Activated CD8-positive, alpha-beta memory T cell treated with anti-CD3 and anti-CD28 coated beads, Interleukin-2, amount 50 U/mL, for 4 hours (primary cell): ENCODE data around the gene PCCA.

ENCODE experiments used
- DNase-seq: peaks from one replicate; pipeline ENCODE4 v3.0.0-alpha.2; 2020

PCCA gene

DNA sequence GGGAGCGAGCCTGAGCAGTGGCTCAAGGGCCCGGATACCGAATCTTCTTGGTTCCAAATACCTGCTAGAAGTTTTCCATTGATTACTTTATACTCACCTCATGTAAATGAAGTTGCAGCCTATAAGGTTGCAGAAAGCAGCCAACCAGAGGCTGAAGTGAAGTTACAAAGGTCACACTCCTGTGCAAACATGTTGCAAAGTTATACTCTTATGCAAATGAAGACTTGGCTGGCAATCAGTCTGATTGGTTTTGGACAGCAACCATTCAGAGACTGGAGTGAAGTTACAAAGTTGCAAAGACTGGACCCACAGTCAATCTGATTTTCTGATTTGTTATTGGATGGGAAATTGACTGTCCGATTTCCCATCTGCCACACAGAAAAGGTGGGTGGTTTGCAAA is 347.2 kb downstream of the PCCA start:
- no peak for DNase-seq

DNA sequence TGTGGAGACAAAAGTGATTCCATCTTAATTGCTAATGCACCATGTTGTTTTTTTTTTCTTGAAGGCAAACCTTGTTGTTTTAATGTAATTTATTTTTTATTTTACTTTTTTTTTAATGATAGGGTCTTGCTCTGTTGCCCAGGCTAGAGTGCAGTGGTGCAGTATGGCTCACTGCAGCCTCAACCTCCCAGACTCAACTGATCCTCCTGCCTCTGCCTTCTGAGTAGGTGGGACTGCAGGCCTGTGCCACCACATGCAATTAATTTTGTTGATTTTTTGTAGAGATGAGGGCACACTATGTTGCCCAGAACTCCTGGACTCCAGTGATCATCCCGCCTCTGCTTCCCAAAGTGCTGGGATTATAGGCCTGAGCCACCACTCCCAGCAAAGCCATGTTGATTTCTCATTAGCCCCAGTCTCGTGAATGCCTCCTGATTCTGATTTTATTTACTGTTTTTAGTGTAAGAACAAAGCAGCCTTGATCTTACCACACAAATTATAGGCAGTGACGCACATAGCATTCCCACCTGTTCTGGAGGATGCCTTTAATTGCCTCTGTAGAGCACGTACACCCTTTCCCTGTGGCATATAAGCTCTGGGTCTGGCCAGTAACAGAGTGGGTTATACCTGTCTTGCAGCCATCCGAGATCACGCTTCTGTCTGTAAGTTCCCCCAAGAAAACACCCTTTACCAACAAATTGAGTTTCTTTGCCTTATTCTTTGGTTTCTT is 349.3 kb downstream of the PCCA start:
- no peak for DNase-seq

DNA sequence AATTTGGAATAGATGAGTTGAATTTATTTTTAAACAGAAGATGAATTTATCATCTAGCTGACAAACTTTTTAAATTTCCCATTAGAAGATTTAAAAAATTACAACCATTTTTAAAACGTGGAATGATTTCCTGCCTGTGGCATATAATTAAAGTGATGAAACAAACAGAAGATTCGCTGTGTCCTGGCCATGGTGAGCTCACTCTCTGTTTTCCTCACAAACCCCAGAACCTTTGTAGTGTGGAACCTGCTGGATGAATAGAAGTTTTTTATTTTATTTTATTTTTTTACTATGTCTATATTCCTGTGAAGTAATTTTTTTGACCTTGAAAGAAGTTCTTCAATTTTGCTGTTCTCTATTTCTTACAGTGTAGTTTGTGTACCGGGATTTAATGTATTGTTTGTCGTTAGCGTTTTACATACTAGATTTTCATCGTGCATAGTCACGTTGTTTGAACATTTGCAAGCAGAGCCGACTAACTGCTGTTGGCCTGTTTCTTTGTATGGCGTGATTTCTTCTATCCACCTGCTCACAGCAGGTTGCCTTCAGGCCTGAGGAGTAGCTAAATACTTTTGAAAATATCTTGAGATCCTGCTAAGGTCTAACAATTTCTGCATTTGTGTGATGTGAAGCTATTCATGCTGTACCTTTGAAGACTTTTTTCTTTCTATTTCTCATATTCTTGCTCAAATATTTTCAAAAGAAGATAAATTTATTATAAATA is 350.5 kb downstream of the PCCA start:
- no peak for DNase-seq

DNA sequence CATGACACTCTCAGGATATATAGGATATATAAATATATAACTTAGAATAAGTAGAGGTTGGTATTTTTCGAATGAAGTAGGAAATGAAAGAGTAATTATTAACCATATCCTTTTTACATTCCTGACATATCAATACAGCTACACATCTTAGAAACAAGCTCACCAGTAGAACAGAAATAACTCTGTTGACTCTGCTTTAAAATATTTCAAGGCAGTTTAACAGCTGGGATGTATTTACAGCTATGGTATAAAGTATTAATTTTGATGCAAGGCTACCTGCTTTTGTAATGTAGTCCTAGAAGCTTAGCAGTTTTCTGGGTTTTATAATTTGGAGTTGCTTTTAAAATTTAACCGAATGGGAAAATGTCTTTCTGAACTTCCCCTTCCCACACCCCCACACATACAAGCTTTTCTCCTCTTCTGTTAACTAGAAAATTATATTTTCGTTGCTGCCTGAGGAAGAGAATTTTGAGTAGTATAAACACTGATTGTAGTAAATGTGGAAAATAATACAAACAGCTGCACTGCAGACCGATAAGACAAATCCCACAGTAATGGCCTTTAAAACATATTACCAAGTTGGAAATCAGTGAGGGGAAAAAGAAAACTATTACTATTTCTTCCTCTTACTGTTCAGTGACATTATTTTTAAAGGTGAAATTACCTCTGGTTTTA is 352.0 kb downstream of the PCCA start:
- DNase-seq, result no peak

DNA sequence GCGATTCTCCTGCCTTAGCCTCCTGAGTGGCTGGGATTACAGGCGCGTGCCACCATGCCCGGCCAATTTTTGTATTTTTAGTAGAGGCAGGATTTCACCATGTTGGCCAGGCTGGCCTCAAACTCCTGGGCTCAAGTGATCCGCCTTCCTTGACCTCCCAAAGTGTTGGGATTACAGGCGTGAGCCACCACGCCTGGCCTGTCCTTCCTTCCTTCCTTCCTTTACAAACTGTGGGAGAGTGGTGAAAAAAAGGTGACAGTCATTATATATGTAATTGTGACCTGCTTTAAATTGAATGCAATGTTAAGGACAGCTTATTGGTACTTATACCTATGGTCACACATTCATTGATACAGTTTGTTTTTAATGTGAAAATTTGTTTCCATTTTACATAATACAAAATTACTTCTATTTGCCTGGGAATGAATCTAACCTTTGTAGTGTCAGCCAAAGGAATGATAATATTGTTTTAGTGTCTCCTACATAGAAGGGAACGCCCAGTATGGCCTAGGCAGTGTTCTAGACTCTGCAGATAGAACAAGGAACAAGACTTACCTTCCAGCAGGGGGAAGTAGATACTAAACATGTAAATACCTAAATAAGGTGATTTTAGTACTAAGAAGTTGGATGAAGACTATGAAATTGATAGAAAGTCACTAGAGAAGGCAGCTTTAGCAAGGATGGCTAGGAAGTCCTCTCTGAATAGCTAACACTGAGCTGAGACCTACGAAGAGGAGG is 353.4 kb downstream of the PCCA start:
- DNase-seq, result no peak

DNA sequence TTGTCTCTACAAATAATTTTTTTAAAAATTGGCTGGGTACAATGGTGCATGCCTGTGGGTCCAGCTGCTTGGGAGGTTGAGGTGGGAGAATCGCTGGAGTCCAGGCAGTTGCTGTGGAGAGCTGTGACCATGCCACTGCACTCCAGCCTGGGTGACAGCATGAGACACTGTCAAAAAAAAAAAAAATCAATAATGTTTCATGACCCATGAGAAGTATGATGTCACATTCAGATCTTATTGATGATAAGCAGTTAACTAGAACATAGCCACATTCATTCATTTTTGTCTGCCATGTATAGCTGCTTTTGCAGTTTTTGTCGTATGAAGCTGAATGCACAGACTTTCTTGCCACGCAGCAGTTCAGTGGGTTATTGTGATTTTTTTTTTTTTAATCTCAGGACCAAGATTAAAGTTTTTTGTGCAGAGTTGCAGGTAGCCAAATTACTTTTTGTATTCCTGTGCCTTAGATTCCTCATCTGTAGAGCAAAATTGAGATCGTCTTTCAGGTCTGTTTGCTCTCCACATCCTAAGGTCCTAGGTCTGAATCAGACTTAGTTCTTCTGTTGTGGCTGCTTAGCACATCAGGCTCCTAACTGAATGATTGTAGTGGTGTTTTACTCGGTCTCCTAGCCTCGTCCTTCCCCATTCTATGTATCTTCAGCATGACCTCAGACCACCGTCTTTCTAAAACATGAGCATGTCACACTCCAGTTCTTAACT is 354.5 kb downstream of the PCCA start:
- no peak for DNase-seq

DNA sequence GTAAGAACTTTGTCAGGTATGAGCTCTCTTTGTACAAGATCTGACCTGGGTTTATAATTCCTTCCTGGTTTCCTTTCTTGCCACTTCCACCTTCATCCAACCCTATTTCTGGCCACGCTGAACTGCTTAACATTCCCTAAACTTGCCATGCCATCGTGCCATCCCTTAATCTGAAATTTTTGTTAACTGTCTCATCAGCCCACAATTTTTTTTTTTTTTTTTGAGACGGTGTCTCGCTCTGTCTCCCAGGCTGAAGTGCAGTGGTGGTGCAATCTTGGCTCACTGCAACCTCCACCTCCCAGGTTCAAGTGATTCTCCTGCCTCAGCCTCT is 355.1 kb downstream of the PCCA start:
- DNase-seq, result no peak

DNA sequence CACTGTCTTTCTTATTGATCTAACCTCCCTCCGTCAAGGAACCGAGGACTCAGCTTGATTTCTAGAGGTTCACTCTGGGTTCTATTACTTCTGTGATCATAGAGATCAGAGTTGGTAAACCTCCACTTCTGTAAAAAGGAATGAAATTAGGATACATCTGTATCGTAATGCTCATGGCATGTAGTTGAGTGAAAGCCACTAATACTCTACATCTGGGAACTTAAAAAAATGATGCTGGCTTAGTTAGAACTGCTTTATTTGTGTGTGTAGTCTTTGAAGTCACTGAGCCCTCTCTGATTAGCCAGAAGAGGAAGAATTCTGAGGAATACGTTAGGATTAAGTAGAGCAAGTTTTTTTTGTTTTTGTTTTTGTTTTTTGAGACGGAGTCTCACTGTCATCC is 358.9 kb downstream of the PCCA start:
- DNase-seq, result no peak

DNA sequence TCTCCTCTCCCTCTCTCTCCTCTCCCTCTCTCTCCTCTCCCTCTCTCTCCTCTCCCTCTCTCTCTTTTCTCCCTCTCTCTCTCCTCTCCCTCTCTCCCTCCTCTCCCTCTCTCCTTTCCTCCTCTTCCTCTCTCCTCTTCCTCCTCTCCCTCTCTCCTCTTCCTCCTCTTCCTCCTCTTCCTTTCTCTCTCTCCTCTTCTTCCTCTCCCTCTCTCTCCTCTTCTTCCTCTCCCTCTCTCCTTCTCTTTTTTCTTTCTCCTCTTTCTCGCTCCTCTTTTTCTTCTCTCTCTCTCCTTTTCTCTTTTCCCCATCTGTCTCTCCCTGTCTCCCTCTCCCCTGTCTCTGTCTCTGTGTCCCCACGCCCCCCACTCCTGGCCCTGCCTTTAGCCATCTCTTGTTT is 363.0 kb downstream of the PCCA start:
- DNase-seq, result no peak

DNA sequence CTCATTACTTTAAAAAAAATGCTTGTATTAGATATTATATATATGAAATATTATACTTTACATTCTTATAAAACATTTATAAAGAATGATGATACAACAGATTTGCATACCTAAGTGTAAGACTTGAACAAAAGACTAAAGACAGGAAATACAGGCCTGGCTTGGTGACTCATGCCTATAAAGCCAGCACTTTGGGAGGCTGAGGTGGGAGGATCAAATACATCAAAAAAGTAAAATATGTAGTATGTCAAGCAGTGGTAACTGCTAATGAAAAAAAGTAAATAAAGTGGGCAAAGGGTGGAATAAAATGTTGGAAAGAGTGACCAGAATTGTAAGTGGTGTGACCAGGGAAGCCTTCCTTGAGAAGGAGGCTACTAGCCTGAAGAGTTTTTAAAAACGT is 366.0 kb downstream of the PCCA start:
- no peak for DNase-seq

DNA sequence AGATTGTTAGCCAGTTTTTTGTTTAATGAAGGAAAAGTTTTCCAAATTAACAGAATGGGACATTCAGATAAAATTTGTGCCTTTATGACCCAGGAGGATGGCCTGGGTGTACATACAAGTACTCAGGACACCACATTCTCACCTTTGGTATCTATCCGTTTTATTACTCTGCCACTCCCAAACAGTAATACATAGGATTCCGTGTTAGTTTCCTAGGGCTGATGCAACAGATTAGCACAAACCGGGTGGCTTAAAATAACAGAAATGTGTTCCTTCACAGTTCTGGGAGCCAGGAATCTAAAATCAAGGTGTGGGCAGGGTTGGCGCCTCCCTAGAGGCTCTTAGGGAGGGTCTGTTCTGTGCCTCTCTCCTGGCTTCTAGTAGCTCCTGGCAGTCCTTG is 369.8 kb downstream of the PCCA start:
- DNase-seq, result no peak

DNA sequence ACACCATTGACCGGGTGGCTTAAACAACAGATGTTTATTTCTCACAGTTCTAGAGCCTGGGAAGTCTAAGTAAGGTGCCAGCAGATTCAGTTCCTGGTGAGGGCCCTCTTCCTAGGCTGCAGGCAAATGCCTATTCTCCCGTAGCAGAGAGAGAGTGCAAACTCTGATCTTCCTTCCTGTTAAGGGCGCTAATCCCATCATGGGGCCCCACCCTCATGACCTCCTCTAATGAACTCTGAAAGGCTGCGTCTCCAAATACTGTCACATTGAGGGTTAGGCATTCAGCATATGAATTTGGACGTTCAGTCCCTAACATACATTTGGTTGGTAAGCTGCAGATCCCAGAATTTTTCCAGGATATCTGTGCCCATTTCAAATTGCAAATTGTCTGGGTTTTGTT is 370.9 kb downstream of the PCCA start:
- DNase-seq, result no peak

DNA sequence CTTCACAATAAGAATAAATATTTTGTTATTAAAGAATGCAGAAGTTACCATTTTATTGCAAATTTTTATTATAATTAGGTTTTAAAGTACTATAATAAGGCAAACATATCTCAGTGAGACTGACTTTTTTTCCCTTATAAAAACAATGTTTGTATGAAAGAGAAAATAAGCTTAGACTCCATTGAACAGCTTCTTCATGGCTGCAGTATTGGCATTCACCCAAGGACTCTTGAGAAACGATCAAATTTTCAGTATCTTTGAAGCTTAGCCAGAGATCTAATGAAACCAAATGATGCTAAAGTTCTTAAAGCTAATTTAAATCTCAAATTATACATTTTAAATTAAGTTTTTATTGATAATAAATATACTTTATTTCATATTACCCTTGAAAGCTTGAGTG is 371.4 kb downstream of the PCCA start:
- DNase-seq, result no peak

DNA sequence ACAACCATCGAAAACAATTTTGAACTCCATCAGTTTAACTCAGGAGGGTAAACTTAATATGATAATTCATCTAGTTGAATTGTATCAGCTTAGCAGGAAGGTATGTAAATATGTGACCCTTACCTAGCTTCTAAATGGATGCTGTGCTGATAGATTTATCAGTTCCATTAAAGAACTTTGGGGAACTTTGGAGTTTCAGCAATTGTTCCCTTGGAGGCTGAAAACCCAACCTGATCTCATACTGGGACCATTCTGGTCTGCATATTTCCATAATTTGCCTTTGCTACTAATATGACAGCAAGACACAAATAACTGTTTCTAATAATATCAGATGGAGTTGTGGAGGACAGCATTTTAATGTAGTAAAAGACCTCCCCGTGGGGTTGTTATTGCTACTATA is 371.9 kb downstream of the PCCA start:
- no peak for DNase-seq

DNA sequence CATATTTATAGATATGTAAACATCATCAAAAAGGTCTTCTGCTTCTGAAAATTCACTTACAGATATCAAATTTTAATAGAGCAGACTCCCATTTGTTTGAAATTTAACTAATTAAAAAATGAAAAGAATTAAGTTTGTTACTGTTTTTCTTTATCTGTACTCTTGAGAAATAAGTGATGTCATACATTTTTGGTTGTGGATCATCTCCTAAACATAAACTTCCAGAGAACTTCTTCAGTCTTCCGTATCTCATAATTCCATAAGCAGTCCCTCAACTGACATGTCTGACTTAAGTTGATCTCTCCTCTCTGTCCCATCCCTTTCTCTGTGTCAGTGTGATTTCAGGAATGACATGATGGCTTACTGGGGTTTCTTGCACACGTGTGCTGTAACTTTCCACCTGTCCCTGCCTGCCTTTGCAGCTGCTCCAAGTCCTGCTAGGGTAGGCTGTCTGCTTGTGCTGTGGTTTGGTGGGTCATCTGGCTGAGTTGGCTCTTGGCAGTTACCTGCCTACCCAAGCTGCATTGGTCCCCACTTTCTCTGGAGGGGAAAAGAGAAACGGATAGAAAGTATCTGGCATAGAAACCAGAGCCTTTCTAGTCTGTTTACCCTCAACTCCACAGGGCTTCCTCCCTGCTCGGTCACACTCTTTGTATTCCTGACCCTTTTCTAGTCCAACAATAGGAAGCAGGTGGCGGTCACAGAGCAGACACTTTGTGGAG is 372.6 kb downstream of the PCCA start:
- no peak for DNase-seq

DNA sequence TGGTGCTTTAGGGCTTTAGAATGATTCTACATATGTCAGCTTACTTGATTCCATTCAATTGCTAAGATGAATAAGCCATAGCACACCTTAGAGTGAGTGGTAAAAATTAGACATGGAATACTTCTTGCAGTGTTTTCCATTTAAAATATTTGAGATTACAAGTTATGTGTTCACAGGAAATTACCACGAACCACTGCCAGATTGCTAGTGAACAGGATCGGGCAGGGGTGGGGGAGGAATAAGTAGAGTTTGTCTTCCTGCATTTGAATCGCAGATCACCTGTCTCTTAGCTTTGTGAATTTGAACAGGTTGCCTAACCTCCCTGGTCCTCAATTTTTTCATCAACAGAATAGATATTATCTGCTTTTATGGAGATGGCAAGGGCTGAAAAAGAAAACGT is 375.1 kb downstream of the PCCA start:
- DNase-seq, result no peak

DNA sequence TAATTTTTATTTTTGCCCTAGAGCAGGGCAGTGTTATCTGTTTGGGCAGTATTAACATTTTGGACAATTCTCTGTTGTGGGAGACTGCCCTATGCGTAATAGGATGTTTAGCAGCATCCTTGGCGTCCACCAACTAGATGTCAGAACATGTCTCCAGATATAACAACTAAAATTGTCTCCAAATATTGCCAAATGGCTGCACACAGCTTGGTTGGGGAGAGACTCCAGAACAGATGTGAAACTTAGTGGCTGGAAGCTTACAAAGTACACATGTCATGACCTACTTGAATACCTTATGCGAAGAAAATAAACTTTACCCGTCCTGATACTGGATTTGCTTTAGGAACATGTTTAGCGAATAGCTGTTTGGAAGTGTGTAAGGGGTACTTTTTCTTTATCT is 376.7 kb downstream of the PCCA start:
- no peak for DNase-seq

DNA sequence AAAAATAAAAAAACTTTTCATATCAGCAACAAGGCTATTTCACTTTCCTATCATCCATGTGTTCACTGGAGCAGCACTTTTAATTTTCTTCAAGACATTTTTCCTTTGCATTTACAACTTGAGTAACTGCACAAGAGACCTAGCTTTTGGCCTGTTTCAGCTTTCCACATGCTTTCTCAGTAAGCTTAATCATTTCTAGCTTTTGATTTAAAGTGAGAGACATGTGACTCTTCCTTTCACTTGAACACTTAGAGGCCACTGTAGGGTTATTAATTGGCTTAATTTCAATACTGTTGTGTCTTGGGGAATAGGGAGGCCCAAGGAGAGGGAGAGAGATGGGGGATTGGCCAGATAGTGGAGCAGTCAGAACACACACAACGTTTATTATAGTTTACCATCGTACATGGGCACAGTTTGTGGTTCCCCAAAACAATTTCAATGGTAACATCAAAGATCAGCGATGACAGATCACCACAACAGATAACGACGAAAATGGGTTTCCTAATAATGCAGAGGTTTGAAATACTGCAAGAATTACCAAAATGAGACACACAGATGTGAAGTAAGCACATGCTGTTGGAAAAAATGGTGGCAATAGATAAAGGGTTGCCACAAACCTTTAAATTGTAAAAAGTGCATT is 382.1 kb downstream of the PCCA start:
- no peak for DNase-seq

DNA sequence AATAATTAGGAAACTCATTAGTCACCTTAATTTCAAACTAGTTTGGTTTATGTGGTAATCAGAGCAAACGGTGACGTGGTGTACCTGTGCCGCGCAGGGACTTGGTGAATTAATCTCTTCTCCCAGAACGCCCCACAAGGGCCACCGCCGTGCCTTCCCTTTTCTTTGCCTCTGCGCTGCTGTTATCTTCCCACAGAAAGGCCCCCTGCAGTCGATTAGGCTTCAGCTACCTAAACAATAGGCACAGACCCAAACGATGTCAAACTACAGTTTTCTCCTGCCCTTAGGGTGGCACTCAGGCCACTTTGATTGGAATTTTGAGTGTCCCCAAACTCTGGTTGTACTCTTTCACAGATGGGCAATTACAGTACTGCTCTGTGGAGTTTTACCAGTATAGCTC is 384.2 kb downstream of the PCCA start:
- no peak for DNase-seq

DNA sequence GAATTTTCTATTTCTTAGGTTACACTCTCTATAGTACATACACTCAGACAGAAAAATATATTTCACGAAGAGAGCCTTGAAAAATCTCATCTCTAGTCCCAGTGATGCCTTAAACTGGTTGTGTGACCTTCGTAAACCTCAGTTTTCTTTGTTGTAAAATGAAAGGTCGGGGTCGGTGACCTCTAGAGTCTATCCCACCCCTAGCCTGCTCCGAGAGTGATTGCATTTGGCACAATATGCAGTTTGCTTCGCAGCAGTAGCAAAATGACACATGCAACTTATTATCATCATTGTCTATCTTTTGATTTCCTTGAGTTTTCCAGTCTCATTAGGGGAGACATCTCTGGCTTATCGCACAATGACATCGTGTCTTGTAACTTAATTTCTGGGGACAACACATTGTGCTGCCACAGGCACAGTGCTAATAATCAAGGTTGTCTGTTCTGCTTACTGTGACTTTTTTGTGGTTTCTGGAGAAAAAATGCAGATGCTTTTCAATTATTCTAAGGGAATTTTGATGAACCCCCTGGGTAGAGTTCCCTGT is 384.7 kb downstream of the PCCA start:
- DNase-seq, result no peak

DNA sequence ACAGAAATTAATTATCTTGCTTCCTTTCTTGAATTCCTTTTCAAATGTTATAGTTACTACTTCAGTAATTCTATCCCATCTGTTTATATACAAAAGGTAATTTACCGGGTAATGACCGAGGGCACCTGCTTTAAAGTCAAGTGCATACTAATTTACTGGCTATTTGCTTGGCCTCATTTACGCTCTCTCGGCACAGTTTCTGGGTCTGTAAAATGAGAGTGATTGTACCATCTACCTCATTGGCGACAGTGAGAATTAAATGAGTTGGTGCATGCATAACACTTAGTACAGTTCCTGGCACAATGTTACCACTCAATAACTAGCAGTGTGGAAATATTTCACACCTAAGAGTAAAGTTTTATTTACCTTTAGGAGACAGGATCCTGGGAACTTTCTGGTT is 388.1 kb downstream of the PCCA start:
- no peak for DNase-seq
